SJSA1 (cell line): Measurements from ENCODE around the gene SH3BP1. TPM values are rescaled to one million over a fixed set of nuclear protein-coding genes. Genes with fewer than 3 reads are reported as not detected.
"Not testable (repeated sequence)": the region's sequence is repeated elsewhere in the genome, so short reads cannot be mapped to it uniquely, and the experiment has no call there.

Experiments
- DNase-seq, 2 experiments: peaks; one replicate each; pipeline ENCODE4 v3.0.0-alpha.2; 2015 to 2020; ENCODE audit warnings: low spot score in 2 of 2, low read depth in 1 of 2
- H3K27ac ChIP-seq: fragments of 250-450 bp; sonication (Bioruptor Pico); 2 replicates; pipeline ENCODE4 v1.5.1; 2020; ENCODE audit warnings: mild to moderate bottlenecking, moderate library complexity
- H3K27me3 ChIP-seq: fragments of 250-450 bp; sonication (Bioruptor Pico); replicated peaks from 2 replicates; pipeline ENCODE4 v1.5.1; 2020; ENCODE audit warnings: mild to moderate bottlenecking, moderate library complexity
- H3K36me3 ChIP-seq: fragments of 250-450 bp; sonication (Bioruptor Pico); 2 replicates; pipeline ENCODE4 v1.5.1; 2020; ENCODE audit warnings: mild to moderate bottlenecking
- H3K4me1 ChIP-seq: fragments of 250-450 bp; sonication (Bioruptor Pico); replicated peaks from 2 replicates; pipeline ENCODE4 v1.6.1; 2021; ENCODE audit warnings: mild to moderate bottlenecking
- H3K4me3 ChIP-seq: fragments of 250-450 bp; sonication (Bioruptor Pico); 2 replicates; pipeline ENCODE4 v1.5.1; 2020; ENCODE audit warnings: mild to moderate bottlenecking
- H3K9me3 ChIP-seq: fragments of 250-450 bp; sonication (Bioruptor Pico); replicated peaks from 2 replicates; pipeline ENCODE4 v1.5.1; 2020; ENCODE audit warnings: mild to moderate bottlenecking
- total RNA-seq: library from RNA; depleted of rRNA; stranded (reverse); fragments of >200 nt; shearing (Covaris generic); gene quantifications from 2 replicates; pipeline ENCODE4 v1.2.3, GENCODE V29; 2014

The SH3BP1 gene
- total RNA-seq, 1 experiment from 2014 or later, result 13.6 TPM

GRCh38 chr22:37607935-37608476 is 31.5 kb upstream of the SH3BP1 start:
- no peak for DNase-seq
- 0 out of 2 replicates have a peak, but pooled peaks cover 7% of the 10 kb centered on the region for H3K27me3 ChIP-seq
- no peaks in the 10 kb centered on the region for H3K9me3 ChIP-seq
- H3K27ac ChIP-seq, result peak overlapping the region; percentile 88
- no peaks in the 10 kb centered on the region for H3K36me3 ChIP-seq
- H3K4me1 ChIP-seq, result peaks cover 15% of the 10 kb centered on the region
- peak overlapping the region; percentile 84 for H3K4me3 ChIP-seq

- H3K27ac ChIP-seq, result peak within 1 kb of the TSS; percentile 88
- H3K4me1 ChIP-seq, result peaks cover 15% of the 10 kb centered on the region
- H3K4me3 ChIP-seq, result peak within 1 kb of the TSS; percentile 84
- DNase-seq, result peak; percentile 94 to 98
- 0 out of 2 replicates have a peak, but pooled peaks cover 5% of the 10 kb centered on the region for H3K27me3 ChIP-seq
- no peaks in the 10 kb centered on the region for H3K9me3 ChIP-seq
- no peaks in the 10 kb centered on the region for H3K36me3 ChIP-seq
Measured at GRCh38 chr22:37608477-37609239, 30.8 kb upstream of the SH3BP1 start, which contains the start of gene GGA1. Gene GGA1, plus strand, starts transcription at chr22:37608834. Its CDS starts 27 bp downstream, at chr22:37608861.

- Histone ChIP-seq H3K4me1 (peaks cover 15% of the 10 kb centered on the region), H3K9me3 (no peaks in the 10 kb centered on the region), H3K4me3 (peak overlapping the region; percentile 84), H3K27me3 (0 out of 2 replicates have a peak, but pooled peaks cover 5% of the 10 kb centered on the region), H3K27ac (peak overlapping the region; percentile 25; the same call in 1 of the 2 replicates), H3K36me3 (no peaks in the 10 kb centered on the region)
- no peak for DNase-seq
Measured at GRCh38 chr22:37609240-37610152, 30.0 kb upstream of the SH3BP1 start.

GRCh38 chr22:37610153-37610475 is 29.4 kb upstream of the SH3BP1 start:
- H3K27me3 ChIP-seq, H3K36me3 ChIP-seq, H3K9me3 ChIP-seq, H3K27ac ChIP-seq, DNase-seq: not testable (repeated sequence)
- H3K4me3 ChIP-seq, result peak overlapping the region; percentile 84
- peaks cover 15% of the 10 kb centered on the region for H3K4me1 ChIP-seq

- no peak for DNase-seq
- Histone ChIP-seq H3K36me3 (no peaks in the 10 kb centered on the region; the same call in 1 of the 2 replicates), H3K4me1 (peaks cover 15% of the 10 kb centered on the region), H3K9me3 (no peaks in the 10 kb centered on the region), H3K27ac (no peak overlapping the region), H3K4me3 (no peak overlapping the region), H3K27me3 (0 out of 2 replicates have a peak, but pooled peaks cover 5% of the 10 kb centered on the region)
Measured at GRCh38 chr22:37610480-37611129, 28.9 kb upstream of the SH3BP1 start.

DNA sequence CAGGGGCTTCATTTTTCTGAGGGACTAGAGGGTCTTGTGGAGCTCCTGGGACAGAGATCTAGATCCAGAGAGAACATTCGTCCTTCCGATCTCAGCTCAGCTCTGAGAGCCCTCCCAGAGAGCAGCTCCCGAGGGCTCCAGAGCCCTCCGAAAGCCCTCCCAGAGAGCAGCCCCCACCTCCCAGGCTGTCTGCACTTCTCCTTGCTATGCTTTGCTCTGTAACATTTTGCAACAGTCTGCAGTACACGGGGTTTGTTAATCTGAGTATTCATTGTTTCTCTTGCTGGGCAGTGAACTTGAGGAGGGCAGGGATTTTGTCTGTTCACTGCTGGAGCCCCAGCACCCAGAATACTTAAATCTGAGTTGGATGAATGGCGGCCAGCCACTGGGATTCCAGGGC is 28.3 kb upstream of the SH3BP1 start:
- no peak overlapping the region for H3K27ac ChIP-seq
- no peak for DNase-seq

DNA sequence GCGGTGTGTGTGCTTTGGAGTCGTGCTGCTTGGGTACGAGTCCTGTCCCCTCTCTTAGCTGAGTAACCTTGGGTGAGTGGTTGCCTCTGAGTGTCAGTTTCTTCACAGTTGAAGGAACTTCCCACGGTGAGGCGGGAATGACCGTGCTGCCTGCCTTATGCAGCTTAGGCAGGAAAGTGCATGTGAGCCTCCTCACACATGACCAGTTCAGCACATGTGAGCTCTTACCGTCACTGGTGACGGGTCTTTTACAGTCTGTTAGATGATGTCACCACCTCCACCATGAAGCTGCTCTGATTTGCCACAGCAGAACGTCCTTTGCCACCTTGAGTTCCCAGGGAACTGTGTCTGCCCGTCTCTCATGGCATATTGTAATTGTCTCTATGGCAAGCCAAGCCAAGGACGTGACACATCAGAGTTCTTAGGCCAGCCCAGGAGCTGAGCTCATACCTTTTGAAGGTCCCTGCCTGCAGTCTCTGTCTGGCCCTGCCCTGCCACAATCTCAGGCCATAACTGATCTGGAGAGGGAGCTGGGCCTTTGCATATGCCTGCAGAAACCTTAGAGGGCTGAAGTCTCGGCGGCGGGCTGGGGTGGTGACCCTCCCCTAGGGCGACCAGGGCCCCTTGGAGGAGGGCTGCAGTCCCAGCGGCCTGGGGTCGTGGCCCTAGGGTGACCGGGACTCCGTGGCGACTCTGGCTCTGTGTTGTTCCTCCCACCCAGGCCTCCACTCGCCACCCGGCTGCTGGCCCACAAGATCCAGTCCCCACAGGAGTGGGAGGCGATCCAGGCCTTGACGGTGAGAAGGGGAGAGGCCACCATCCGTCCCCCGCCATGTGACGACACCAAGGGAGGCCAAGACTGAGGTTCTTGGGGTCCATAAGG is 23.0 kb upstream of the SH3BP1 start:
- Histone ChIP-seq H3K36me3 (peaks cover 33% of the 10 kb centered on the region), H3K4me1 (no peaks in the 10 kb centered on the region), H3K4me3 (no peak overlapping the region), H3K27ac (no peak overlapping the region), H3K27me3 (no peaks in the 10 kb centered on the region), H3K9me3 (no peaks in the 10 kb centered on the region)
- DNase-seq, result no peak

More for the DNA sequence above, 28.3 kb upstream of the SH3BP1 start:
- no peaks in the 10 kb centered on the region for H3K9me3 ChIP-seq
- H3K4me3 ChIP-seq, result no peak overlapping the region
- no peaks in the 10 kb centered on the region; the same call in 1 of the 2 replicates for H3K36me3 ChIP-seq
- H3K4me1 ChIP-seq, result peaks cover 15% of the 10 kb centered on the region
- H3K27me3 ChIP-seq, result 0 out of 2 replicates have a peak, but pooled peaks cover 5% of the 10 kb centered on the region

DNA sequence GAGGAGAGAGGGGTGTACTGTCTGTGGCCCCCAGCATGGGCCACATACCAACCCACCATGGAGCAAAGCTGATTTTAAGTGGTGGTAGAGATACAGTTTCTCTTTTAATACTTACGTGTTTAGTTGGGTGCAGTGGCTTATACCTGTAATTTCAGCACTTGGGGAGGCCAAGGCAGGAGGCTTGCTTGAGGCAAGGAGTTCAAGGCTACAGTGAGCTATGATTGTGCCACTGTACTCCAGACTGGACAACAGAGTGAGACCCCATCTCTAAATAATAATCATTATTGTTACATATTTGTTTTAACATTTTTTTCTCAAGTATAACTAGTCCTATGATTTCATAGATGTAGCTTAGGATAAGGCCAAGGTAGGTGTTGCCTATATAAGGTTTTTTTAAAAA is 22.0 kb upstream of the SH3BP1 start:
- no peak overlapping the region for H3K27ac ChIP-seq
- no peaks in the 10 kb centered on the region for H3K27me3 ChIP-seq
- no peaks in the 10 kb centered on the region for H3K4me1 ChIP-seq
- no peak overlapping the region for H3K4me3 ChIP-seq
- no peak for DNase-seq
- no peaks in the 10 kb centered on the region for H3K9me3 ChIP-seq
- H3K36me3 ChIP-seq, result peaks cover 35% of the 10 kb centered on the region

- Histone ChIP-seq H3K36me3 (peaks cover 37% of the 10 kb centered on the region), H3K27ac (no peak overlapping the region), H3K9me3 (no peaks in the 10 kb centered on the region), H3K27me3 (no peaks in the 10 kb centered on the region), H3K4me1 (no peaks in the 10 kb centered on the region), H3K4me3 (no peak overlapping the region)
- DNase-seq, result no peak
Measured at GRCh38 chr22:37618072-37618656, 21.3 kb upstream of the SH3BP1 start.

DNA sequence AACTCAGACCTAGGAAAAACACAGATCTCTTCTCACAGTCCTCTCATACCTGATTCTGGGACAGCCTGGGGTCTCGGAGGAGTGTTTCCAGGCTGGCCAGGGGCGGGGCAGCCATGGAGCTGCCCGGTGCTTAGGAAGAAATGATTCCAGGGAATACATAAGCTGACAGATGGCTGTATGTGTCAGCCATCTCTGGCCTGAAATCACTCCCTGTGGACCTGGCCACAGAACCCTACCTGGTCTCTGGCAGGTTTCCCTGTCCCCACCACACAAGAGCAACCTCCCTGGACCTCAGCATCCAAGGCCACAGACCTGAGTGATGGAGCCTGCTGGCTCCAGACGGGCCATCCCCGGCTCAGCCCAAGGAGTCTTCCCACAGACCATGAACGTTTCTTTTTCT is 20.8 kb upstream of the SH3BP1 start:
- no peak overlapping the region for H3K4me3 ChIP-seq

DNA sequence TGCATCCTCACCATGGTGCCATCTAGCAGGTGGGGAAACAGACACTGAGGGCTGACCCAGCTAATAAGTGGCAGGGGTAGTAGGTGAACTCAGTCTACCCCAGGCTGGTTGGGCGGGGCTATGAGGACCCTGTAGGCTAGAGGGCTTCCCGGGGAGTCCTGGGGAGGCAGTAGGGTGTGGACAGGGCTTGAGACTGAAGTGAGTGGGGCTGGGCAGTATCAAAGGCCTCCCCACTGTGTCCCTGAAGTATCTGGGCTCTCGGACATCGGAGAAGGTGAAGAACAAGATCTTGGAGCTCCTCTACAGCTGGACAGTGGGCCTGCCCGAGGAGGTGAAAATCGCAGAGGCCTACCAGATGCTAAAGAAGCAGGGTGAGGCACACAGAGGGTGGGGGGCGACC is 19.5 kb upstream of the SH3BP1 start:
- Histone ChIP-seq H3K9me3 (no peaks in the 10 kb centered on the region), H3K36me3 (peaks cover 49% of the 10 kb centered on the region), H3K27ac (no peak overlapping the region), H3K27me3 (no peaks in the 10 kb centered on the region), H3K4me3 (no peak overlapping the region), H3K4me1 (no peaks in the 10 kb centered on the region)
- no peak for DNase-seq

More for the DNA sequence above, 20.8 kb upstream of the SH3BP1 start:
- no peaks in the 10 kb centered on the region for H3K27me3 ChIP-seq
- no peak overlapping the region for H3K27ac ChIP-seq
- H3K9me3 ChIP-seq, result no peaks in the 10 kb centered on the region
- no peak for DNase-seq
- H3K4me1 ChIP-seq, result no peaks in the 10 kb centered on the region
- peaks cover 40% of the 10 kb centered on the region for H3K36me3 ChIP-seq

DNA sequence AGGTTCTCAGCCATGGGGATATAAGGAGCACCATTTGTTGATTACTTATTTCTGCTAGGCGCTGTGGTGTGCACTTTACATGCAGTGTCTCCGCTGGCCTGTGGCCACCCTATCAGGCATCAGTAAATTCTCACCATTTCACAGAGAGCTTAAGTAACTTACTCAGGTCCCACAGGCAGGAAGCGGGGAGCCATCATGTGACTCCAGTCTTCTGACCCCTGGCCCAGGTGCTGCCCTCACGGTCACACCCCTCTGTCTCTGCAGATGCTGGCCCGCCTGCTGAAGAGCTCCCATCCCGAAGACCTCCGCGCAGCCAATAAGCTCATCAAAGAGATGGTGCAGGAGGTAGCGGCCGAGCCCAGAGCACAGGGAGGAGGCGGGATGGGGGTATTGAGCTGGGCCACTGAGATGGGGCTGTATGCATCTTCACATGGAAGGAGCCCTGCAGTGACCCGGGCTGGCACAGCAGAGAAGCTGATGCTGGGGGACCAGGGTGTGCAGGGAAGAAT is 18.1 kb upstream of the SH3BP1 start:
- H3K27me3 ChIP-seq, result no peaks in the 10 kb centered on the region
- DNase-seq, result no peak
- H3K36me3 ChIP-seq, result peaks cover 59% of the 10 kb centered on the region
- H3K4me3 ChIP-seq, result no peak overlapping the region
- no peak overlapping the region for H3K27ac ChIP-seq
- H3K9me3 ChIP-seq, result no peaks in the 10 kb centered on the region
- H3K4me1 ChIP-seq, result no peaks in the 10 kb centered on the region
